Neural cell (in vitro differentiated cells): ENCODE measurements around the gene CRADD.

Experiments
- CTCF ChIP-seq: fragments of 450-650 bp; IDR thresholded peaks from 2 replicates; pipeline ENCODE4 v1.5.1; 2014; ENCODE audit warnings: antibody characterized with exemption, mild to moderate bottlenecking, moderate library complexity; ENCODE audit not compliant: poor library complexity, severe bottlenecking
- EP300 ChIP-seq: fragments of 450-650 bp; conservative IDR thresholded peaks from 2 replicates; pipeline ENCODE4 v1.6.1; 2014; ENCODE audit warnings: antibody characterized with exemption, mild to moderate bottlenecking, moderate library complexity; ENCODE audit not compliant: poor library complexity, severe bottlenecking
- EZH2 ChIP-seq: fragments of 200-600, 300-800 bp; shearing (Covaris generic), sonication (generic); IDR thresholded peaks from 2 replicates; pipeline ENCODE4 v1.6.1; 2014; ENCODE audit warnings: antibody characterized with exemption, low read length, borderline replicate concordance, mild to moderate bottlenecking; ENCODE audit not compliant: insufficient read depth, poor library complexity, severe bottlenecking
- MXI1 ChIP-seq: fragments of 450-650 bp; conservative IDR thresholded peaks from 2 replicates; pipeline ENCODE4 v1.6.1; 2014; ENCODE audit warnings: antibody characterized with exemption, mild to moderate bottlenecking; ENCODE audit not compliant: poor library complexity, severe bottlenecking
- RAD21 ChIP-seq: fragments of 450-650 bp; conservative IDR thresholded peaks from 2 replicates; pipeline ENCODE4 v1.6.1; 2014; ENCODE audit warnings: antibody characterized with exemption, mild to moderate bottlenecking, moderate library complexity
- SMC3 ChIP-seq: fragments of 450-650 bp; conservative IDR thresholded peaks from 2 replicates; pipeline ENCODE4 v1.6.1; 2014; ENCODE audit warnings: antibody characterized with exemption, mild to moderate bottlenecking, moderate library complexity; ENCODE audit not compliant: poor library complexity
- TAF1 ChIP-seq: IDR thresholded peaks from 2 replicates; pipeline ENCODE4 v1.6.1; 2012; ENCODE audit warnings: low read depth
- TF ChIP-seq, protein P1 (sequence below): IDR thresholded peaks from 2 replicates; pipeline ENCODE4 v1.6.1; 2012; ENCODE audit warnings: borderline replicate concordance

DNA sequence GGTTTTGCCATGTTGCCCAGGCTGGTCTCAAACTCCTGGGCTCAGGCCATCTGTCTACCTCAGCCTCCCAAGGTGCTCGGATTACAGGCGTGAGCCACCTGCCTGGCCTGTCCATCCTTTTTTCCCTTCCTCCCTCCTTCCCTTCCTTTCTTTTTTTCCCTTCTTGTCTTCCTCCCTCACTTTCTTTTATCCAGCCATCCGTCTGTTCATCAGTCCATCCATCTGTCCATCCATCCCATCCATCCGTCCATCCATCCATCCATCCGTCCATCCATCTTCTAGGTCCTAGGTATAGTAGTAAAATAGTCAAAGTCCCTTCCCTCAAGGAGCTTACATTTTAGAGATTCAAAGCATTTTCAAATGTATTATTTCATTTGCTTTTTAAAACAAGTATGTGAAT lies 56.8 kb downstream of the CRADD start:
- no peak for TF ChIP-seq CTCF
- TF ChIP-seq EZH2 = no peak
- no peak for TF ChIP-seq RAD21
- TF ChIP-seq, protein P1, sequence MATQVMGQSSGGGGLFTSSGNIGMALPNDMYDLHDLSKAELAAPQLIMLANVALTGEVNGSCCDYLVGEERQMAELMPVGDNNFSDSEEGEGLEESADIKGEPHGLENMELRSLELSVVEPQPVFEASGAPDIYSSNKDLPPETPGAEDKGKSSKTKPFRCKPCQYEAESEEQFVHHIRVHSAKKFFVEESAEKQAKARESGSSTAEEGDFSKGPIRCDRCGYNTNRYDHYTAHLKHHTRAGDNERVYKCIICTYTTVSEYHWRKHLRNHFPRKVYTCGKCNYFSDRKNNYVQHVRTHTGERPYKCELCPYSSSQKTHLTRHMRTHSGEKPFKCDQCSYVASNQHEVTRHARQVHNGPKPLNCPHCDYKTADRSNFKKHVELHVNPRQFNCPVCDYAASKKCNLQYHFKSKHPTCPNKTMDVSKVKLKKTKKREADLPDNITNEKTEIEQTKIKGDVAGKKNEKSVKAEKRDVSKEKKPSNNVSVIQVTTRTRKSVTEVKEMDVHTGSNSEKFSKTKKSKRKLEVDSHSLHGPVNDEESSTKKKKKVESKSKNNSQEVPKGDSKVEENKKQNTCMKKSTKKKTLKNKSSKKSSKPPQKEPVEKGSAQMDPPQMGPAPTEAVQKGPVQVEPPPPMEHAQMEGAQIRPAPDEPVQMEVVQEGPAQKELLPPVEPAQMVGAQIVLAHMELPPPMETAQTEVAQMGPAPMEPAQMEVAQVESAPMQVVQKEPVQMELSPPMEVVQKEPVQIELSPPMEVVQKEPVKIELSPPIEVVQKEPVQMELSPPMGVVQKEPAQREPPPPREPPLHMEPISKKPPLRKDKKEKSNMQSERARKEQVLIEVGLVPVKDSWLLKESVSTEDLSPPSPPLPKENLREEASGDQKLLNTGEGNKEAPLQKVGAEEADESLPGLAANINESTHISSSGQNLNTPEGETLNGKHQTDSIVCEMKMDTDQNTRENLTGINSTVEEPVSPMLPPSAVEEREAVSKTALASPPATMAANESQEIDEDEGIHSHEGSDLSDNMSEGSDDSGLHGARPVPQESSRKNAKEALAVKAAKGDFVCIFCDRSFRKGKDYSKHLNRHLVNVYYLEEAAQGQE = no peak
- TF ChIP-seq TAF1 = no peak
- no peak for TF ChIP-seq MXI1
- TF ChIP-seq SMC3 = no peak
- TF ChIP-seq EP300 = no peak
